Osteoblast (primary cell): ENCODE measurements around the gene TSLP. TPM values are rescaled to one million over a fixed set of nuclear protein-coding genes. Genes with fewer than 3 reads are reported as not detected.

Experiments
- DNase-seq: peaks from one replicate; pipeline ENCODE4 v3.0.0; 2011; ENCODE audit warnings: low spot score, mixed read lengths; ENCODE audit not compliant: insufficient read length; ENCODE audit errors: missing footprints
- H2AFZ ChIP-seq: 2 replicates; pipeline ENCODE4 v1.6.0; 2011; ENCODE audit warnings: mild to moderate bottlenecking, low read length
- H3K27ac ChIP-seq: 2 replicates; pipeline ENCODE4 v1.5.1; 2011; ENCODE audit warnings: mild to moderate bottlenecking, low read depth, low read length, moderate library complexity
- H3K27me3 ChIP-seq: 2 replicates; pipeline ENCODE4 v1.6.0; 2012; ENCODE audit warnings: mild to moderate bottlenecking, control low read depth, inconsistent platforms, low read length, moderate library complexity; ENCODE audit not compliant: insufficient read depth
- H3K36me3 ChIP-seq: 2 replicates; pipeline ENCODE4 v1.5.1; 2011; ENCODE audit warnings: mild to moderate bottlenecking, low read length, control low read depth, moderate library complexity; ENCODE audit not compliant: insufficient read depth
- H3K4me1 ChIP-seq: 2 replicates; pipeline ENCODE4 v1.5.1; 2011; ENCODE audit warnings: mild to moderate bottlenecking, low read length, control low read depth, moderate library complexity; ENCODE audit not compliant: insufficient read depth
- H3K4me2 ChIP-seq: 2 replicates; pipeline ENCODE4 v1.6.0; 2011; ENCODE audit warnings: mild to moderate bottlenecking, low read length; ENCODE audit not compliant: insufficient read depth
- H3K4me3 ChIP-seq: fragments of 200-600 bp; sonication (generic); 3 replicates; pipeline ENCODE4 v1.5.1; 2012; ENCODE audit warnings: mild to moderate bottlenecking, low read length, inconsistent platforms; ENCODE audit not compliant: insufficient read depth
- H3K79me2 ChIP-seq: 2 replicates; pipeline ENCODE4 v1.6.0; 2012; ENCODE audit warnings: mild to moderate bottlenecking, low read length, control low read depth, inconsistent platforms; ENCODE audit not compliant: insufficient read depth
- H3K9me3 ChIP-seq: 2 replicates; pipeline ENCODE4 v1.5.1; 2011; ENCODE audit warnings: low read depth, low read length, control low read depth
- H4K20me1 ChIP-seq: 2 replicates; pipeline ENCODE4 v1.6.0; 2012; ENCODE audit warnings: mild to moderate bottlenecking, low read length, control low read depth; ENCODE audit not compliant: insufficient read depth
- CTCF ChIP-seq: IDR thresholded peaks from 2 replicates; pipeline ENCODE4 v1.5.1; 2011; ENCODE audit warnings: mild to moderate bottlenecking, low read depth, low read length, moderate library complexity; ENCODE audit errors: extremely low read depth
- total RNA-seq: library from RNA; depleted of rRNA; stranded (reverse); fragments of >200 nt; gene quantifications from 2 replicates; pipeline ENCODE4 v1.2.3, GENCODE V29; 2012

Gene TSLP
- total RNA-seq, 1 donor = 1.1 TPM

GRCh38 chr5:111066261-111066938, 5.1 kb upstream of the TSLP start:
- no peak for DNase-seq
- no peak overlapping the region for H2AFZ ChIP-seq
- no peaks in the 10 kb centered on the region for H4K20me1 ChIP-seq
- no peaks in the 10 kb centered on the region for H3K36me3 ChIP-seq
- TF ChIP-seq CTCF = no peak
- H3K4me2 ChIP-seq = no peak overlapping the region
- H3K9me3 ChIP-seq = no peaks in the 10 kb centered on the region
- no peak overlapping the region for H3K27ac ChIP-seq
- peaks cover 39% of the 10 kb centered on the region for H3K27me3 ChIP-seq
- peaks cover 5% of the 10 kb centered on the region for H3K4me1 ChIP-seq
- no peak overlapping the region for H3K4me3 ChIP-seq
- H3K79me2 ChIP-seq = no peaks in the 10 kb centered on the region

DNA sequence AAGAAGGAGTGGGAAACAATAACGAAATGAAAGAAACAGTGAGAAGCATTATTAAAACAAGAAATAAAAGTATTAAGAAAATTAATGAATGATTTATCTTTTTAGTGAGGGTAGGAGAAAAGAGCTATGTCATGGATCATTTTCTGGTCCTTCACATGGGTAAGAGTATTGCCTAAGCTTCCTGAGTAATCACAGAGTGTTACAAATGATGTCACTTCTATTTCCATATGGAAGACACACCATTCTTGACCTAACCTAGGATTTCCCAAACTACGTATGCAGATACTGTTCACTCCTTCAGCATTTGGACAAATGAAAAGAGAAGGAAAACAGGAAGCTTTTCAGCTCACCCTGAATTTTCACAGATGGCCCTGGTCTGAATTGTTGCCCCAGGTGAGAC, 3.3 kb upstream of the TSLP start:
- Histone ChIP-seq H4K20me1 (no peaks in the 10 kb centered on the region), H3K79me2 (no peaks in the 10 kb centered on the region), H3K4me3 (no peak overlapping the region), H3K27ac (no peak overlapping the region), H3K9me3 (no peaks in the 10 kb centered on the region), H3K4me2 (no peak overlapping the region), H3K36me3 (no peaks in the 10 kb centered on the region), H3K4me1 (peaks cover 5% of the 10 kb centered on the region), H2AFZ (no peak overlapping the region), H3K27me3 (peaks cover 50% of the 10 kb centered on the region)
- DNase-seq = no peak
- TF ChIP-seq CTCF = no peak

DNA sequence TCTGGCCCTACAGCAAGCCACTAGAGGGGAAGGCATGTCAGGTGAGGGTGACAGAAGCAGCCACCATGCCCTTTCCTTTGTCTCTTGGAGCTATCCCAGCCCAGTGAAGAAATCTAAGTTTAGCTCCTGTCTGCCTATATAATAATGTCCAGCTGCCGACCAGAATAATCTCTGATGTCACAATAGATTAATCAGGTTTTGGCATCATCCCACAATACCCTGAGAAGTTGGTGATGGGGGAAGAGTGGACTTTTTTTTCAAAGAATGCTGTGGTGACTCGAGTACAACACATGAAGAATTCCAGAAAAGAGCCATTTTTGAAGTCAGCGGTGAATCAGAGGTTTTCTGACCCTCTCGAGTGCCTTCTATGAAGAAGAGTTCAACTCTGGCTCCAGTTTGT, 1.7 kb upstream of the TSLP start:
- no peak for TF ChIP-seq CTCF
- Histone ChIP-seq H3K4me1 (peaks cover 15% of the 10 kb centered on the region), H3K27ac (no peak overlapping the region), H3K9me3 (no peaks in the 10 kb centered on the region), H3K4me3 (peak overlapping the region; percentile 63), H3K27me3 (peaks cover 57% of the 10 kb centered on the region), H3K4me2 (peak overlapping the region; percentile 89), H4K20me1 (no peaks in the 10 kb centered on the region), H3K79me2 (no peaks in the 10 kb centered on the region), H3K36me3 (no peaks in the 10 kb centered on the region), H2AFZ (peak overlapping the region; percentile 81)
- DNase-seq = peak; percentile 59

DNA sequence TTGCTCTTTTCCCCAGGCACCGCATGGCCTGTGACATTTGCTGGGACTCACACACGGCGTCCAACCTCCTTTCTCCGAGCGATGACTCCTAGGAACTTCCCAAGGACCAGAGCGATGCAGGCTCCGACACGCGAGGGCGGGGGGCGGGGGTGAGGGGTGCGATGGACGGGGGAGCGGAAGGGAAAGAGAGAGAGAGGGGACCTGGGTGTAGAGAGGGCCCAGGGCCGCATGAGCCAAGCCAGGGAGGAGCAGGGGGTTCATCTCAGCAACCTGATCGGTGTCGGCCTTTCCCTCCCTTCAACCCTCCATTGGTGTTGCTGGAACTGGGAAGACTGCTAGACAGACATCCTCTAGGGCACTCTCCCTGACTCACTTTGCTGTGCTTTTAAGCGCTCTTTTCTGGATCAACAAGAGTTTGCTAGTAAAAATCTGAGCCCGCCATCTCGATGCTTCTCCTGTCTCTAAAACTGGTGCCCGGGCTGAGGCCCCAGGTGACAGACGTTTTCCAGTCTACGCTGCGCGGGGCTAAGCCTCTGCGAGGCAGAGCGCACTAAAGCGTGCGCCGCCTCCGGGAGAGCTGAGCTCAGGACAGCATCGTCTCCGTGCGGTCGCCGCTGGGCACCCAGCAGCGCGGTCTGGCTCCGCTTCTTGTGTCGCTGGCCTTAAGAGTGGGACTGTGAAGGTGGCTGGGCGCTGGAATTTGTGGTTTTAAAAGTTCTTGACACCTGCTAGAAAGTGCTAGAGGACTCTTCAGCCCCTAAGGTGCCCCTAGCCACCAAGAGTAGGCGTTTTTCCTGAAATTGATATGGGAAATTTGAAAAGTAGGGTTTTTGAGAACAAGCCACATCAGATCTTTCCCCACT, 1.0 kb upstream of the TSLP start:
- Histone ChIP-seq H4K20me1 (no peaks in the 10 kb centered on the region), H3K27me3 (peaks cover 55% of the 10 kb centered on the region), H3K27ac (no peak overlapping the region), H3K4me3 (peak overlapping the region; percentile 63), H3K79me2 (no peaks in the 10 kb centered on the region), H3K36me3 (no peaks in the 10 kb centered on the region), H3K4me2 (peak overlapping the region; percentile 89), H2AFZ (peak overlapping the region; percentile 81), H3K4me1 (peaks cover 20% of the 10 kb centered on the region), H3K9me3 (no peaks in the 10 kb centered on the region)
- peak; percentile 59 for DNase-seq
- no peak for TF ChIP-seq CTCF
